A549 (cell line): ENCODE data around the gene ACCSL. TPM values are rescaled to one million over a fixed set of nuclear protein-coding genes. Genes with fewer than 3 reads are reported as not detected.

Experiments used
- ATAC-seq, 2 experiments: fragments of 200-7000 bp in 1 of 2; fragments of >200 bp in 1 of 2; cut with Nextera tagmentation in 1 of 2; cut with Tn5 transposase in 1 of 2; 3 replicates each; pipeline versions ENCODE4 v1.8.0 to v1.9.1; 2018 to 2020; ENCODE audit warnings: mild to moderate bottlenecking in 1 of 2, moderate library complexity in 1 of 2
- CTCF ChIA-PET: fragments of 300-600 bp; sonication (Branson Sonifier 250); formaldehyde crosslinking; extraction: SDS; loops from one replicate; lab custom pipeline; 2021; ENCODE audit warnings: antibody characterized with exemption, inconsistent platforms; lab: Yijun Ruan, JAX
- POLR2A ChIA-PET: fragments of 350-600 bp; formaldehyde crosslinking; extraction: SDS; loops from one replicate; lab custom pipeline; 2021; ENCODE audit warnings: antibody characterized with exemption, inconsistent platforms; lab: Yijun Ruan, JAX
- DNase-seq, 2 experiments: peaks; one replicate each; pipeline versions ENCODE4 v3.0.0 to v3.0.0-alpha.2; 2011 to 2016; ENCODE audit warnings: low read depth in 1 of 2, low spot score in 1 of 2
- FAIRE-seq: peaks from 2 replicates; lab custom pipeline; 2011; peaks lifted over from hg19 to GRCh38; lab: Jason Lieb, UNC
- H3K27ac ChIP-seq, 2 experiments: fragments of >200 bp; sonication (Bioruptor Twin); formaldehyde crosslinking; 3 replicates each; pipeline ENCODE4 v1.5.1; 2016 to 2017
- H3K4me1 ChIP-seq: fragments of >200 bp; sonication (Bioruptor Twin); formaldehyde crosslinking; 3 replicates; pipeline ENCODE4 v1.6.1; 2016
- H3K4me2 ChIP-seq: fragments of >200 bp; sonication (Bioruptor Twin); formaldehyde crosslinking; 3 replicates; pipeline ENCODE4 v1.6.1; 2016
- H3K4me3 ChIP-seq: fragments of >200 bp; sonication (Bioruptor Twin); formaldehyde crosslinking; 3 replicates; pipeline ENCODE4 v1.5.1; 2016
- H3K9me3 ChIP-seq: fragments of >200 bp; sonication (Bioruptor Twin); formaldehyde crosslinking; 3 replicates; pipeline ENCODE4 v1.6.1; 2016
- BHLHE40 ChIP-seq: IDR thresholded peaks from 2 replicates; pipeline ENCODE4 v1.6.1; 2012; ENCODE audit warnings: low read depth, low read length, inconsistent platforms
- CEBPB ChIP-seq, 2 experiments: fragments of >200 bp in 1 of 2; sonication (Bioruptor Twin) in 1 of 2; formaldehyde crosslinking in 1 of 2; IDR thresholded peaks; 2 replicates each; pipeline ENCODE4 v1.6.1; 2012 to 2016
- E2F6 ChIP-seq: IDR thresholded peaks from 2 replicates; pipeline ENCODE4 v1.6.1; 2012; ENCODE audit warnings: low read depth, borderline replicate concordance
- ESRRA ChIP-seq: fragments of 150-350 bp; IDR thresholded peaks from 2 replicates; pipeline ENCODE4 v1.6.1; 2014; ENCODE audit warnings: mild to moderate bottlenecking, low read length, borderline replicate concordance
- FOSB ChIP-seq: fragments of 250-450 bp; sonication (Bioruptor Pico); IDR thresholded peaks from 2 replicates; pipeline ENCODE4 v1.5.0; 2020; ENCODE audit warnings: mild to moderate bottlenecking, moderate library complexity
- FOSL2 ChIP-seq, 2 experiments: fragments of 450-650 bp in 1 of 2; fragments of >200 bp in 1 of 2; sonication (Bioruptor Twin) in 1 of 2; formaldehyde crosslinking; IDR thresholded peaks; 2 replicates each; pipeline versions ENCODE4 v1.5.0 to v1.6.1; 2016 to 2020; ENCODE audit warnings: mild to moderate bottlenecking in 1 of 2, moderate library complexity in 1 of 2
- HOXB13 ChIP-seq: fragments of 250-450 bp; sonication (Bioruptor Pico); IDR thresholded peaks from 2 replicates; pipeline ENCODE4 v1.5.0; 2020; ENCODE audit warnings: low read depth, mild to moderate bottlenecking, moderate library complexity
- NFE2L2 ChIP-seq: fragments of 150-350 bp; conservative IDR thresholded peaks from 2 replicates; pipeline ENCODE4 v1.6.1; 2014; ENCODE audit warnings: low read length
- PBX3 ChIP-seq: IDR thresholded peaks from 2 replicates; pipeline ENCODE4 v1.6.1; 2012
- RAD21 ChIP-seq, 2 experiments: fragments of >200 bp in 1 of 2; sonication (Bioruptor Twin) in 1 of 2; formaldehyde crosslinking in 1 of 2; IDR thresholded peaks in 1 of 2; conservative IDR thresholded peaks in 1 of 2; 2 replicates in 1 of 2; 3 replicates in 1 of 2; pipeline ENCODE4 v1.6.1; 2012 to 2018; ENCODE audit warnings: inconsistent platforms in 1 of 2
- RARB ChIP-seq: fragments of 250-450 bp; sonication (Bioruptor Pico); IDR thresholded peaks from 2 replicates; pipeline ENCODE4 v1.8.0; 2021; ENCODE audit warnings: mild to moderate bottlenecking, moderate library complexity
- REST ChIP-seq: fragments of 200-600 bp; sonication (generic); IDR thresholded peaks from 2 replicates; pipeline ENCODE4 v1.6.1; 2016; ENCODE audit warnings: antibody characterized with exemption, mild to moderate bottlenecking, moderate library complexity
- RNF2 ChIP-seq: fragments of 200-600 bp; sonication (generic); IDR thresholded peaks from 2 replicates; pipeline ENCODE4 v1.6.1; 2016; ENCODE audit warnings: low read depth, mild to moderate bottlenecking, antibody characterized with exemption, moderate library complexity, borderline replicate concordance
- SMC3 ChIP-seq: fragments of >200 bp; sonication (Bioruptor Twin); formaldehyde crosslinking; IDR thresholded peaks from 3 replicates; pipeline ENCODE4 v1.6.1; 2018; ENCODE audit warnings: inconsistent platforms
- SREBF2 ChIP-seq: fragments of 450-650 bp; IDR thresholded peaks from 2 replicates; pipeline ENCODE4 v1.6.1; 2014; ENCODE audit warnings: mild to moderate bottlenecking, moderate library complexity
- USF2 ChIP-seq: fragments of 450-650 bp; IDR thresholded peaks from 2 replicates; pipeline ENCODE4 v1.6.1; 2014; ENCODE audit warnings: antibody characterized with exemption
- ZC3H11A ChIP-seq: fragments of 450-650 bp; IDR thresholded peaks from 2 replicates; pipeline ENCODE4 v1.6.1; 2014; ENCODE audit warnings: antibody characterized with exemption, mild to moderate bottlenecking
- ZFP36 ChIP-seq: fragments of 450-650 bp; IDR thresholded peaks from 2 replicates; pipeline ENCODE4 v1.6.1; 2014; ENCODE audit warnings: borderline replicate concordance; ENCODE audit not compliant: partially characterized antibody
- ZSCAN20 ChIP-seq: fragments of 250-450 bp; sonication (Bioruptor Pico); IDR thresholded peaks from 2 replicates; pipeline ENCODE4 v1.8.0; 2022; ENCODE audit warnings: mild to moderate bottlenecking, moderate library complexity
- WGBS: methylation state at CpG from one replicate; pipeline ENCODE4 v1.1.6; 2017; ENCODE audit errors: missing lambda C conversion rate; 5-methylcytosine and 5-hydroxymethylcytosine counted together
- polyA plus RNA-seq, 4 experiments: library from polyadenylated mRNA; depleted of rRNA in 3 of 4; stranded (reverse); fragments of >200 nt; fragmentation: RNase III in 1 of 4; extraction: RNeasy Plus Mini Kit Qiagen cat#74134 plus additional on column Dnase treatment in 1 of 4; gene quantifications; 2 replicates in 3 of 4; 3 replicates in 1 of 4; pipeline ENCODE4 v1.2.3, GENCODE V29; 2011 to 2017

The ACCSL gene
- polyA plus RNA-seq, 2 of the 4 experiments (the other 2 are of a cell fraction) = not detected

GRCh38 chr11:44002191-44003093 lies 45.3 kb upstream of the ACCSL start:
- FAIRE-seq (no peak), ATAC-seq (no peak), DNase-seq (no peak)
- no peak for TF ChIP-seq RAD21 (conservative IDR thresholded peaks at IDR 0.05 in 1 of 2, IDR thresholded peaks at IDR 0.05 in 1 of 2)
- TF ChIP-seq USF2 = no peak
- TF ChIP-seq ZC3H11A = no peak
- TF ChIP-seq ZFP36 = peak; percentile 18
- no peak for TF ChIP-seq E2F6
- no peak for TF ChIP-seq REST
- Histone ChIP-seq H3K4me1 (no peaks in the 10 kb centered on the region), H3K9me3 (no peaks in the 10 kb centered on the region), H3K4me2 (no peak overlapping the region), H3K4me3 (no peak overlapping the region), H3K27ac (no peak overlapping the region)
- 63% methylated on average over 18 of the region's 18 CpGs for WGBS
- CTCF ChIA-PET = interaction anchor here (1.2 kb wide), 1 partner anchor 57 kb away, joined by 3 read pairs; no protein-coding TSS in a partner anchor
- POLR2A ChIA-PET = no interaction called here

- no peaks in the 10 kb centered on the region for H3K4me1 ChIP-seq
- ChIA-PET CTCF (interaction anchor here (0.7 to 1.6 kb wide), 3 partner anchors 10 to 114 kb away, joined by 3 to 6 read pairs (median 4); no protein-coding TSS in a partner anchor), POLR2A (no interaction called here)
- no peak for DNase-seq
- no peak overlapping the region for H3K4me3 ChIP-seq
- ATAC-seq = no peak
- WGBS = 53% methylated on average over 8 of the region's 9 CpGs
- no peaks in the 10 kb centered on the region for H3K9me3 ChIP-seq
- no peak for FAIRE-seq
- H3K4me2 ChIP-seq = no peak overlapping the region
- no peak overlapping the region for H3K27ac ChIP-seq
- no peak for TF ChIP-seq BHLHE40
- TF ChIP-seq ZSCAN20 = no peak
- TF ChIP-seq PBX3 = no peak
- TF ChIP-seq SMC3 = no peak
- TF ChIP-seq ESRRA = no peak
- TF ChIP-seq RNF2 = no peak
- TF ChIP-seq RARB (CRISPR knock-in tag) = no peak
- no peak for TF ChIP-seq USF2
- no peak for TF ChIP-seq REST
- TF ChIP-seq CEBPB (IDR thresholded peaks at IDR 0.05) = no peak
- no peak for TF ChIP-seq RAD21 (conservative IDR thresholded peaks at IDR 0.05 in 1 of 2, IDR thresholded peaks at IDR 0.05 in 1 of 2)
- no peak for TF ChIP-seq FOSL2 (IDR thresholded peaks at IDR 0.05)
- no peak for TF ChIP-seq FOSL2 (CRISPR knock-in tag; IDR thresholded peaks at IDR 0.05)
- TF ChIP-seq NFE2L2 = no peak
- no peak for TF ChIP-seq SREBF2
- TF ChIP-seq HOXB13 (CRISPR knock-in tag) = no peak
- no peak for TF ChIP-seq FOSB (CRISPR knock-in tag)
Measured at GRCh38 chr11:44003736-44004451, 43.9 kb upstream of the ACCSL start.
